Liver (tissue), 9 donors: Measurements from ENCODE around the gene CFAP100. TPM values are rescaled to one million over a fixed set of nuclear protein-coding genes. Genes with fewer than 3 reads are reported as not detected.

Experiments
- DNase-seq: peaks from one replicate; pipeline ENCODE4 v3.0.0-alpha.2; 2017; ENCODE audit warnings: low spot score
- H3K27ac ChIP-seq, 2 donors: one replicate each; pipeline ENCODE4 v1.7.0; 2013; ENCODE audit warnings: inconsistent platforms in 2 of 2, low read length in 2 of 2, control low read depth in 1 of 2, low read depth in 1 of 2, mild to moderate bottlenecking in 1 of 2
- H3K27me3 ChIP-seq, 4 donors: one replicate each; pipeline versions ENCODE4 v1.6.1 to v1.7.0; 2013; ENCODE audit warnings: low read length in 3 of 4, inconsistent platforms in 1 of 4, mild to moderate bottlenecking in 1 of 4, moderate library complexity in 1 of 4; ENCODE audit not compliant: control insufficient read depth in 4 of 4, insufficient read depth in 4 of 4
- H3K36me3 ChIP-seq, 4 donors: one replicate each; pipeline versions ENCODE4 v1.6.1 to v1.7.0; 2013; ENCODE audit warnings: low read length in 3 of 4, mild to moderate bottlenecking in 3 of 4, low read depth in 1 of 4, moderate library complexity in 1 of 4; ENCODE audit not compliant: control insufficient read depth in 4 of 4, insufficient read depth in 3 of 4
- H3K4me1 ChIP-seq, 4 donors: one replicate each; pipeline versions ENCODE4 v1.6.1 to v1.7.0; 2013; ENCODE audit warnings: low read length in 3 of 4, mild to moderate bottlenecking in 3 of 4, moderate library complexity in 1 of 4; ENCODE audit not compliant: control insufficient read depth in 4 of 4, insufficient read depth in 4 of 4
- H3K4me3 ChIP-seq, 3 donors: one replicate each; pipeline versions ENCODE4 v1.6.1 to v1.7.0; 2013; ENCODE audit warnings: low read length in 3 of 3, control low read depth in 1 of 3, low read depth in 1 of 3, mild to moderate bottlenecking in 1 of 3
- H3K9ac ChIP-seq, 2 donors: one replicate each; pipeline ENCODE4 v1.7.0; 2013; ENCODE audit warnings: low read length in 2 of 2, mild to moderate bottlenecking in 2 of 2, moderate library complexity in 2 of 2, control low read depth in 1 of 2, low read depth in 1 of 2
- H3K9me3 ChIP-seq, 4 donors: one replicate each; pipeline versions ENCODE4 v1.6.1 to v1.7.0; 2013; ENCODE audit warnings: low read length in 3 of 4; ENCODE audit not compliant: control insufficient read depth in 4 of 4
- ATF3 ChIP-seq: IDR thresholded peaks from 2 replicates; pipeline ENCODE4 v1.6.1; 2016; ENCODE audit warnings: antibody characterized with exemption
- EGR1 ChIP-seq, 2 donors: IDR thresholded peaks; 2 replicates each; pipeline ENCODE4 v1.6.1; 2016 to 2018; ENCODE audit warnings: antibody characterized with exemption in 2 of 2, low read depth in 2 of 2
- FOXA1 ChIP-seq: IDR thresholded peaks from 2 replicates; pipeline ENCODE4 v1.6.1; 2016; ENCODE audit warnings: antibody characterized with exemption
- FOXA2 ChIP-seq: IDR thresholded peaks from 2 replicates; pipeline ENCODE4 v1.6.1; 2016; ENCODE audit warnings: antibody characterized with exemption
- GABPA ChIP-seq, 2 donors: IDR thresholded peaks in 1 of 2; conservative IDR thresholded peaks in 1 of 2; 2 replicates each; pipeline ENCODE4 v1.6.1; 2016; ENCODE audit warnings: antibody characterized with exemption in 2 of 2, mild to moderate bottlenecking in 1 of 2, moderate library complexity in 1 of 2
- HNF4A ChIP-seq, 2 donors: conservative IDR thresholded peaks; 2 replicates each; pipeline ENCODE4 v1.6.1; 2016; ENCODE audit warnings: antibody characterized with exemption in 2 of 2, mild to moderate bottlenecking in 2 of 2
- HNF4G ChIP-seq: IDR thresholded peaks from 2 replicates; pipeline ENCODE4 v1.6.1; 2016; ENCODE audit warnings: antibody characterized with exemption
- JUND ChIP-seq, 2 donors: IDR thresholded peaks; 2 replicates each; pipeline ENCODE4 v1.6.1; 2016; ENCODE audit warnings: antibody characterized with exemption in 2 of 2
- NR2F2 ChIP-seq: IDR thresholded peaks from 2 replicates; pipeline ENCODE4 v1.6.1; 2016; ENCODE audit warnings: antibody characterized with exemption
- RAD21 ChIP-seq, 2 donors: IDR thresholded peaks; 2 replicates each; pipeline ENCODE4 v1.6.1; 2016; ENCODE audit warnings: antibody characterized with exemption in 2 of 2, mild to moderate bottlenecking in 2 of 2
- RXRA ChIP-seq, 2 donors: IDR thresholded peaks; 2 replicates each; pipeline ENCODE4 v1.6.1; 2017 to 2018; ENCODE audit warnings: antibody characterized with exemption in 2 of 2, mild to moderate bottlenecking in 1 of 2
- SP1 ChIP-seq: IDR thresholded peaks from 2 replicates; pipeline ENCODE4 v1.6.1; 2018; ENCODE audit warnings: antibody characterized with exemption, mild to moderate bottlenecking
- TAF1 ChIP-seq: conservative IDR thresholded peaks from 2 replicates; pipeline ENCODE4 v1.6.1; 2016; ENCODE audit warnings: antibody characterized with exemption, mild to moderate bottlenecking
- YY1 ChIP-seq: IDR thresholded peaks from 2 replicates; pipeline ENCODE4 v1.6.1; 2016; ENCODE audit warnings: antibody characterized with exemption, mild to moderate bottlenecking
- WGBS: extraction: QIAGEN DNeasy Blood & Tissue Kit; methylation state at CpG from one replicate; pipeline ENCODE4 v1.1.7; 2013; 5-methylcytosine and 5-hydroxymethylcytosine counted together
- polyA plus RNA-seq, 2 donors: library from polyadenylated mRNA; stranded (reverse) in 1 of 2; unstranded in 1 of 2; fragments of 200-250 nt in 1 of 2; fragments of >200 nt in 1 of 2; fragmentation: Nextera tagmentation in 1 of 2; extraction: Ambion mirVana in 1 of 2; gene quantifications; one replicate each; pipeline versions ENCODE4 v1.2.1 to v1.2.3, GENCODE V29; 2013 to 2015
- total RNA-seq, 2 donors: library from RNA; depleted of rRNA; stranded (reverse); fragments of >200 nt; gene quantifications; one replicate each; pipeline ENCODE4 v1.2.3, GENCODE V29; 2014
- TF ChIP-seq, protein P1 (sequence below): IDR thresholded peaks from 2 replicates; pipeline ENCODE4 v1.6.1; 2016; ENCODE audit warnings: antibody characterized with exemption
- TF ChIP-seq, protein P2 (sequence below): IDR thresholded peaks from 2 replicates; pipeline ENCODE4 v1.6.1; 2016; ENCODE audit warnings: antibody characterized with exemption
- TF ChIP-seq, protein P3 (sequence below): fragments of 150-350 bp; IDR thresholded peaks from 2 replicates; pipeline ENCODE4 v1.5.1; 2017; ENCODE audit warnings: improper control_type of control experiment, low read depth, low read length; ENCODE audit not compliant: missing input control
- donor health status: healthy.
- donor health status: healthy.
- donor health status: healthy.
- donor health status: healthy.
- donor health status: healthy.

CFAP100 gene
- total and polyA plus RNA-seq, 4 donors, result not detected

DNA sequence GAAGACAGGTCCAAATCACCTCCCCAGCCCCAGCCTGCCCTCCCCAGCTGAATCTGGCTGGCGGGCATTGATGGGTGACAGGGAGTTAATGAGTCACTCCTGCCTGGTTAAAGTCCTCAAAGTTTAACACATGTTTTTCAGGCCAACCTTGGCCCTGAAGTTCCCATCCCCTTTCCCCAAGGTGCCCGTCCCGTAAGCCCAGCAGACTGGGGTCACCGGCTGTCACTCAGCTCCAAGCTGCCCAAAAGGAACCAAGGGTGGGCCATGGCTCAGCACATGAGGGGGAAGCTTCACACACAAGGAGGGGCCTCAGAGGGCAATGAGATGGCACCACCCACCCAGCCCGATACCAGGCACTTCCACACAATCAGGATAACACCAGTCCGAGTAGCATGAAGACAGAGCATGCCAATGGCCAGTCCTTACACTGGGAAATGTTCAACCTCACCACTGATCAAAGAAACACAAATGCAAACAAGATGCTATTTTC lies 27.3 kb upstream of the CFAP100 start (continued):
- TF ChIP-seq JUND (IDR thresholded peaks at IDR 0.05) (peak; percentile 91 to 93), HNF4G (peak; percentile 72), HNF4A (conservative IDR thresholded peaks at IDR 0.05) (peak; percentile 88 to 91)
- TF ChIP-seq, protein P1, sequence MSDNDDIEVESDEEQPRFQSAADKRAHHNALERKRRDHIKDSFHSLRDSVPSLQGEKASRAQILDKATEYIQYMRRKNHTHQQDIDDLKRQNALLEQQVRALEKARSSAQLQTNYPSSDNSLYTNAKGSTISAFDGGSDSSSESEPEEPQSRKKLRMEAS, result peak; percentile 64

GRCh38 chr3:126369490-126369889 lies 25.2 kb upstream of the CFAP100 start:
- no peak for DNase-seq

DNA sequence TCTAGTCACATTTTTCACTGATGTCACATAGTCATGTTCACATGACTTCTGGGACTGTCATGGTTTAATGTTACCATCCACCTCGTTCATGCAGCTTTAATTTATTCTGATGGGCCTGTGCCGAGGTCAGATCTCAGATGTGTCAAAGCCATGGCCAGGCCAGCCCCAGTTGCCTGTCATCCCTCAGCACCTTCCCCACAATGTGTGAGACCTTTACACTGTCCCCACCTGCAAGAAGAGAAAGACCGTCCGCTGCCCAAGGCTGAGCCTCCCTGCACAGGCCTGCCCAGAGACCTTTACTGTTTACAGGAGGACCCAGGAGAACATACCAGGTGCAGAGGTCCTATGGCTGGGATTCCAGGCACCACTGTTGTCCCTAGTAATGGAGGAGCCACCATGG lies 24.7 kb upstream of the CFAP100 start:
- H3K27me3 ChIP-seq, result no peaks in the 10 kb centered on the region
- no peak for DNase-seq
- WGBS, result 61% methylated on average over 4 of the region's 4 CpGs
- H3K27ac ChIP-seq, result no peak overlapping the region
- no peak overlapping the region for H3K9ac ChIP-seq
- H3K36me3 ChIP-seq, result no peaks in the 10 kb centered on the region
- H3K9me3 ChIP-seq, result no peaks in the 10 kb centered on the region
- peaks cover 18 to 64% (median 49%) of the 10 kb centered on the region in 4 donors for H3K4me1 ChIP-seq
- no peak overlapping the region for H3K4me3 ChIP-seq
- no peak for TF ChIP-seq RAD21 (IDR thresholded peaks at IDR 0.05)

More at GRCh38 chr3:126369490-126369889, 25.2 kb upstream of the CFAP100 start:
- H3K9ac ChIP-seq, result no peak overlapping the region
- H3K27ac ChIP-seq, result no peak overlapping the region
- H3K36me3 ChIP-seq, result no peaks in the 10 kb centered on the region
- no peaks in the 10 kb centered on the region for H3K27me3 ChIP-seq
- TF ChIP-seq FOXA2 (no peak), EGR1 (IDR thresholded peaks at IDR 0.05; ENCODE audit: low read depth in 2 of 2) (no peak), SP1 (no peak)
- 92% methylated on average over 2 of the region's 2 CpGs for WGBS
- peaks cover 18 to 64% (median 48%) of the 10 kb centered on the region in 4 donors for H3K4me1 ChIP-seq
- H3K4me3 ChIP-seq, result no peak overlapping the region
- no peaks in the 10 kb centered on the region for H3K9me3 ChIP-seq

- DNase-seq, result no peak
- TF ChIP-seq FOXA1, result no peak
- Histone ChIP-seq H3K9me3 (no peaks in the 10 kb centered on the region), H3K4me1 (peaks cover 18 to 60% (median 47%) of the 10 kb centered on the region in 4 donors), H3K9ac (no peak overlapping the region), H3K27me3 (no peaks in the 10 kb centered on the region), H3K27ac (no peak overlapping the region), H3K4me3 (no peak overlapping the region), H3K36me3 (no peaks in the 10 kb centered on the region)
- 98% methylated on average over 7 of the region's 7 CpGs for WGBS
These were observed 24.1 kb upstream of the CFAP100 start for GRCh38 chr3:126370606-126371005.

- Histone ChIP-seq H3K4me1 (peaks cover 14 to 54% (median 41%) of the 10 kb centered on the region in 4 donors), H3K27me3 (no peaks in the 10 kb centered on the region), H3K9me3 (no peaks in the 10 kb centered on the region), H3K27ac (no peak overlapping the region), H3K9ac (no peak overlapping the region), H3K36me3 (no peaks in the 10 kb centered on the region), H3K4me3 (no peak overlapping the region)
- WGBS, result 95% methylated on average over 22 of the region's 22 CpGs
- DNase-seq, result no peak
- TF ChIP-seq GABPA (IDR thresholded peaks at IDR 0.05 in 1 of 2, conservative IDR thresholded peaks at IDR 0.05 in 1 of 2), result no peak
- TF ChIP-seq ATF3, result no peak
- no peak for TF ChIP-seq EGR1 (IDR thresholded peaks at IDR 0.05; ENCODE audit: low read depth in 2 of 2)
- TF ChIP-seq TAF1, result no peak
- TF ChIP-seq FOXA1, result no peak
- TF ChIP-seq, protein P2, sequence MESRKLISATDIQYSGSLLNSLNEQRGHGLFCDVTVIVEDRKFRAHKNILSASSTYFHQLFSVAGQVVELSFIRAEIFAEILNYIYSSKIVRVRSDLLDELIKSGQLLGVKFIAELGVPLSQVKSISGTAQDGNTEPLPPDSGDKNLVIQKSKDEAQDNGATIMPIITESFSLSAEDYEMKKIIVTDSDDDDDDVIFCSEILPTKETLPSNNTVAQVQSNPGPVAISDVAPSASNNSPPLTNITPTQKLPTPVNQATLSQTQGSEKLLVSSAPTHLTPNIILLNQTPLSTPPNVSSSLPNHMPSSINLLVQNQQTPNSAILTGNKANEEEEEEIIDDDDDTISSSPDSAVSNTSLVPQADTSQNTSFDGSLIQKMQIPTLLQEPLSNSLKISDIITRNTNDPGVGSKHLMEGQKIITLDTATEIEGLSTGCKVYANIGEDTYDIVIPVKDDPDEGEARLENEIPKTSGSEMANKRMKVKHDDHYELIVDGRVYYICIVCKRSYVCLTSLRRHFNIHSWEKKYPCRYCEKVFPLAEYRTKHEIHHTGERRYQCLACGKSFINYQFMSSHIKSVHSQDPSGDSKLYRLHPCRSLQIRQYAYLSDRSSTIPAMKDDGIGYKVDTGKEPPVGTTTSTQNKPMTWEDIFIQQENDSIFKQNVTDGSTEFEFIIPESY, result no peak
- TF ChIP-seq, protein P1, result no peak
- no peak for TF ChIP-seq RAD21 (IDR thresholded peaks at IDR 0.05)
- TF ChIP-seq, protein P3, sequence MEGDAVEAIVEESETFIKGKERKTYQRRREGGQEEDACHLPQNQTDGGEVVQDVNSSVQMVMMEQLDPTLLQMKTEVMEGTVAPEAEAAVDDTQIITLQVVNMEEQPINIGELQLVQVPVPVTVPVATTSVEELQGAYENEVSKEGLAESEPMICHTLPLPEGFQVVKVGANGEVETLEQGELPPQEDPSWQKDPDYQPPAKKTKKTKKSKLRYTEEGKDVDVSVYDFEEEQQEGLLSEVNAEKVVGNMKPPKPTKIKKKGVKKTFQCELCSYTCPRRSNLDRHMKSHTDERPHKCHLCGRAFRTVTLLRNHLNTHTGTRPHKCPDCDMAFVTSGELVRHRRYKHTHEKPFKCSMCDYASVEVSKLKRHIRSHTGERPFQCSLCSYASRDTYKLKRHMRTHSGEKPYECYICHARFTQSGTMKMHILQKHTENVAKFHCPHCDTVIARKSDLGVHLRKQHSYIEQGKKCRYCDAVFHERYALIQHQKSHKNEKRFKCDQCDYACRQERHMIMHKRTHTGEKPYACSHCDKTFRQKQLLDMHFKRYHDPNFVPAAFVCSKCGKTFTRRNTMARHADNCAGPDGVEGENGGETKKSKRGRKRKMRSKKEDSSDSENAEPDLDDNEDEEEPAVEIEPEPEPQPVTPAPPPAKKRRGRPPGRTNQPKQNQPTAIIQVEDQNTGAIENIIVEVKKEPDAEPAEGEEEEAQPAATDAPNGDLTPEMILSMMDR, result no peak
- TF ChIP-seq NR2F2, result no peak
- TF ChIP-seq FOXA2, result no peak
- no peak for TF ChIP-seq RXRA (IDR thresholded peaks at IDR 0.05)
- TF ChIP-seq YY1, result no peak
These were observed 23.5 kb upstream of the CFAP100 start for GRCh38 chr3:126371096-126371705.
